Neuronal stem cell (in vitro differentiated cells): ENCODE data around the gene BIRC5.

Experiments used
- DNase-seq: peaks from one replicate; pipeline ENCODE4 v3.0.0-alpha.2; 2013; ENCODE audit warnings: low spot score
- H2AFZ ChIP-seq: one replicate; pipeline ENCODE4 v1.6.1; 2013; ENCODE audit warnings: mild to moderate bottlenecking, low read length, inconsistent platforms
- H2AK5ac ChIP-seq: 2 replicates; pipeline ENCODE4 v1.6.1; 2013; ENCODE audit warnings: low read depth, mild to moderate bottlenecking, inconsistent platforms, low read length, moderate library complexity, mixed read lengths
- H2BK120ac ChIP-seq: 2 replicates; pipeline ENCODE4 v1.6.1; 2013; ENCODE audit warnings: low read depth, mild to moderate bottlenecking, inconsistent platforms, low read length, moderate library complexity, mixed read lengths
- H2BK12ac ChIP-seq: one replicate; pipeline ENCODE4 v1.6.1; 2013; ENCODE audit warnings: low read length, inconsistent platforms
- H2BK15ac ChIP-seq: 2 replicates; pipeline ENCODE4 v1.6.1; 2013; ENCODE audit warnings: mild to moderate bottlenecking, low read length, inconsistent platforms, mixed read lengths
- H2BK5ac ChIP-seq: one replicate; pipeline ENCODE4 v1.6.1; 2013; ENCODE audit warnings: inconsistent platforms, mild to moderate bottlenecking, low read length, moderate library complexity
- H3K14ac ChIP-seq: one replicate; pipeline ENCODE4 v1.6.1; 2013; ENCODE audit warnings: low read length, inconsistent platforms
- H3K18ac ChIP-seq: 2 replicates; pipeline ENCODE4 v1.6.1; 2013; ENCODE audit warnings: low read length, inconsistent platforms
- H3K23ac ChIP-seq: 2 replicates; pipeline ENCODE4 v1.6.1; 2013; ENCODE audit warnings: low read depth, mild to moderate bottlenecking, mixed read lengths, low read length, inconsistent platforms; ENCODE audit not compliant: poor library complexity
- H3K27ac ChIP-seq: replicated peaks from 3 replicates; pipeline ENCODE4 v1.5.1; 2013; ENCODE audit warnings: low read length, inconsistent platforms
- H3K27me3 ChIP-seq, 3 experiments: 2 replicates each; pipeline ENCODE4 v1.6.1; 2013; ENCODE audit warnings: low read length in 3 of 3, mild to moderate bottlenecking in 2 of 3, inconsistent platforms in 1 of 3, low read depth in 1 of 3, mixed read lengths in 1 of 3, moderate library complexity in 1 of 3; ENCODE audit not compliant: control insufficient read depth in 3 of 3, insufficient read depth in 3 of 3
- H3K36me3 ChIP-seq, 2 donors: replicated peaks in 1 of 2; 2 replicates each; pipeline ENCODE4 v1.6.1; 2013; ENCODE audit warnings: low read length in 2 of 2; ENCODE audit not compliant: control insufficient read depth in 2 of 2, insufficient read depth in 2 of 2
- H3K4ac ChIP-seq: 2 replicates; pipeline ENCODE4 v1.6.1; 2013; ENCODE audit warnings: inconsistent platforms, mild to moderate bottlenecking, low read length, moderate library complexity
- H3K4me1 ChIP-seq, 2 donors: 1 replicate in 1 of 2; 2 replicates in 1 of 2; pipeline ENCODE4 v1.6.1; 2013; ENCODE audit warnings: low read length in 2 of 2, low read depth in 1 of 2; ENCODE audit not compliant: control insufficient read depth in 2 of 2, insufficient read depth in 1 of 2
- H3K4me2 ChIP-seq: one replicate; pipeline ENCODE4 v1.6.1; 2013; ENCODE audit warnings: mild to moderate bottlenecking, low read length, inconsistent platforms; ENCODE audit not compliant: insufficient read depth, poor library complexity, severe bottlenecking
- H3K4me3 ChIP-seq, 2 donors: 2 replicates each; pipeline ENCODE4 v1.5.1; 2013; ENCODE audit warnings: low read length in 2 of 2, mild to moderate bottlenecking in 2 of 2, inconsistent platforms in 1 of 2, moderate library complexity in 1 of 2
- H3K79me1 ChIP-seq: one replicate; pipeline ENCODE4 v1.6.1; 2013; ENCODE audit warnings: low read depth, mild to moderate bottlenecking, inconsistent platforms, low read length, moderate library complexity
- H3K9ac ChIP-seq: one replicate; pipeline ENCODE4 v1.6.1; 2013; ENCODE audit warnings: mild to moderate bottlenecking, low read depth, low read length, inconsistent platforms; ENCODE audit not compliant: poor library complexity
- H3K9me3 ChIP-seq, 2 donors: replicated peaks in 1 of 2; 2 replicates each; pipeline versions ENCODE3 to v1.6.1; 2013; ENCODE audit warnings: low read length in 2 of 2, mild to moderate bottlenecking in 2 of 2, inconsistent platforms in 1 of 2, low read depth in 1 of 2, mixed read lengths in 1 of 2, moderate library complexity in 1 of 2; ENCODE audit not compliant: control insufficient read depth in 2 of 2, insufficient read depth in 1 of 2
- H4K8ac ChIP-seq: one replicate; pipeline ENCODE4 v1.6.1; 2013; ENCODE audit warnings: low read depth, mild to moderate bottlenecking, inconsistent platforms, low read length, moderate library complexity
- H4K91ac ChIP-seq: one replicate; pipeline ENCODE4 v1.6.1; 2013; ENCODE audit warnings: low read length, low read depth, mild to moderate bottlenecking, inconsistent platforms; ENCODE audit not compliant: poor library complexity
- WGBS, 2 donors: extraction: QIAGEN DNeasy Blood & Tissue Kit; methylation state at CpG; one replicate each; pipeline ENCODE4 v1.1.7; 2013; ENCODE audit warnings: missing lambda C conversion rate in 2 of 2, mixed read lengths in 1 of 2; ENCODE audit not compliant: insufficient read length in 2 of 2, insufficient replicate concordance in 1 of 2; ENCODE audit errors: extremely low coverage in 2 of 2; 5-methylcytosine and 5-hydroxymethylcytosine counted together

Gene BIRC5

DNA sequence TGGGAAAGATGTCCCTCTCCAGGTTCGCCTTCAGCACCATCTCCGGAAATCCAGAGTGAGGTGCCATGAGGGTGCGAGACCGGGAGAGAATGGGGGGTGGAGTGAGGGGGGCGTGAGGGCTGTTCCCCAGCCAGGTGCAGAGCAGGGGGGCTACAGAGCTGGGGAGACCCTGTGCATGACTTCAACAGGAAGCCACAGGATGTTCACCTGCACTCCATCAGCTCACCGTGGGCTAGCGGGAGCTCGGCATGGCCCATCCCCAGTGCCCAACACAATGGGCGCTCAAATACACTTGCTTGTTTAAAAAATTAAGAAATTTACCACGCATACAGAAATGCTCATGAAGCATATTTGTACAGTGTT, 45.1 kb downstream of the BIRC5 start:
- no peak overlapping the region for H3K18ac ChIP-seq

DNA sequence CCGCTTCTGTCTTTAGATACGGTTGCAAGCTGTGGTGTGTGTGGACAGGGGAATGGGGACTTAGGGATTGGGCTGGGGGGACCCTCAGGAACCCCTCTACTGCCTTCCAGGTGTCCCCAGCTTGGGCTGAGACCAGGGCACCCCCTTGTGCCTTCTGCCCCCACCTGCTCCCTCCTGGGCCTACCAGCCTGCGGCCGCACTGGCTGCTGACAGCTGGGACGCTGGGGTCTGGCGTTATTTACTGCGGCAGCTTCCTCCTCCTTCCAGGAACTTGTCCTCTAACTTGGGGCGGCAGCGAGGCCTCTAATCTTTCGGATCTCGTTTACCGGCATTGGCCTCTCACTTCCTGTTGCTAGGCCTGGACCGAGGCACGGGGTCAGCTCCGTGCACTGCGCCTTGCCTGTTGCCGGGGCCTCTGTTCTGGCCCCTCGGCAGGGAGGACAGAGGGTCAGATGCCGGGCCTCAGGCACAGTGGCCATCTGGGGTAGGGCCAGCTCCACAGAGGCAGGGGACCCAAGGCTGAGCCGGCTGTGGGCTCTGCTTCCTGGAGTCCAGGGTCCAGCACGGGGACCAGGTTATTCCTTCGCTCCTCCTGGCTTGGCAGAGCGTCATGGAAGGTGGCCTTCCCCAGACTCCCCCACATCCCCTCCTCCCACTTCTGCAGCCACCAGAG, 49.1 kb downstream of the BIRC5 start:
- H3K9me3 ChIP-seq: no peaks in the 10 kb centered on the region
- peak overlapping the region; percentile 12 for H2BK12ac ChIP-seq
- H3K4ac ChIP-seq: no peak overlapping the region
- no peak overlapping the region for H4K91ac ChIP-seq
- H3K79me1 ChIP-seq: peaks cover 2% of the 10 kb centered on the region
- no peak overlapping the region for H3K9ac ChIP-seq
- H3K36me3 ChIP-seq: peaks cover 0 to 8% of the 10 kb centered on the region in 2 donors
- H3K27me3 ChIP-seq: no peaks in the 10 kb centered on the region
- H3K14ac ChIP-seq: no peak overlapping the region
- H4K8ac ChIP-seq: no peak overlapping the region
- H2AFZ ChIP-seq: peak overlapping the region; percentile 54
- H2AK5ac ChIP-seq: peak overlapping the region; percentile 24
- peak overlapping the region; percentile 15 for H2BK5ac ChIP-seq
- no peak overlapping the region for H3K4me3 ChIP-seq
- H3K18ac ChIP-seq: peak overlapping the region; percentile 7
- H2BK120ac ChIP-seq: no peak overlapping the region
- H3K4me2 ChIP-seq: no peak overlapping the region
- peak overlapping the region; percentile 81 for H3K23ac ChIP-seq
- DNase-seq: no peak
- peaks cover 12 to 45% of the 10 kb centered on the region in 2 donors for H3K4me1 ChIP-seq
- WGBS, 2 donors: no CpG with 5 or more reads among the region's 23 CpGs
- H2BK15ac ChIP-seq: no peak overlapping the region
- no peak overlapping the region for H3K27ac ChIP-seq

More for the DNA sequence above, 45.1 kb downstream of the BIRC5 start:
- Histone ChIP-seq H2BK15ac (peak overlapping the region; percentile 67), H3K14ac (no peak overlapping the region), H4K91ac (no peak overlapping the region), H3K9me3 (no peaks in the 10 kb centered on the region), H3K4ac (no peak overlapping the region), H3K23ac (no peak overlapping the region), H2BK12ac (peak overlapping the region; percentile 30), H2AK5ac (peak overlapping the region; percentile 97), H2AFZ (no peak overlapping the region), H2BK120ac (no peak overlapping the region), H3K27ac (no peak overlapping the region), H2BK5ac (peak overlapping the region; percentile 24), H3K27me3 (no peaks in the 10 kb centered on the region), H3K4me2 (no peak overlapping the region), H3K36me3 (no peaks in the 10 kb centered on the region), H3K4me1 (peaks cover 28 to 47% of the 10 kb centered on the region in 2 donors), H3K9ac (no peak overlapping the region), H4K8ac (no peak overlapping the region), H3K79me1 (peaks cover 3% of the 10 kb centered on the region), H3K4me3 (no peak overlapping the region)
- no CpG with 5 or more reads among the region's 10 CpGs for WGBS, 2 donors
- DNase-seq: no peak

DNA sequence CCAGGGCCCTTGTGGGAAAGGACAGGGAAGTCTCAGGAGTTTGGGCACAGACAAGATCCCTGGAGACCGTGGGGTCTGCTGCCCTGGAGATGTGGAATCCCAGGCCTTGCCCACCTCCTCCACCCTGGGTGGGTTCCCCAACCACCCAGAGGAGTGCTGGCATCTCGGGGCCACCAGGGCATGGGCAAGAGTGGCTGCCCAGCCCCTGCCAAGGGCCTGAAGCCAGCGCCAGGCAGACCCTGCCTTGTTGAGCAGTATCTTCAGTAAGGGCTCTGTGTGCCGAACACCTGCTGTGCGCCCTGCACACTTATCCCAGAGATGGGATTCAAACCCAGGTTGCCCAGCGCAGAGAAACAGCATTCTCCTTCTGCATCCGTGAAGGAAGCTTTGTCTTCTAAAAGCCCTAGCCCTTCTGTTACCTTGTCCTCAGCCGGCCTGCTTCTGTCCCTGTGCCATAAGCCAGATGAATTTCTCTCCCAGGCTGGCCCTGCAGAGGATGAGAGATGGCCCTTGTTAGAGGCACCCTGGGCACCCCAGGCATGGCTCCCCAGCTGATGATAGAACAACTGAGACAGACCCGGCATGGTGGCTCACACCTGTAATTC, 49.8 kb downstream of the BIRC5 start:
- no peak overlapping the region for H4K8ac ChIP-seq
- H3K14ac ChIP-seq: peak overlapping the region; percentile 59
- H3K23ac ChIP-seq: peak overlapping the region; percentile 81
- H2BK5ac ChIP-seq: peak overlapping the region; percentile 15
- no peak overlapping the region for H2BK120ac ChIP-seq
- H4K91ac ChIP-seq: no peak overlapping the region
- peaks cover 0 to 8% of the 10 kb centered on the region in 2 donors for H3K36me3 ChIP-seq
- H3K9ac ChIP-seq: no peak overlapping the region
- no peaks in the 10 kb centered on the region for H3K27me3 ChIP-seq
- no peak overlapping the region for H2BK15ac ChIP-seq
- no peak overlapping the region for H3K27ac ChIP-seq
- no peak overlapping the region for H2AFZ ChIP-seq
- H2AK5ac ChIP-seq: peak overlapping the region; percentile 24
- no peaks in the 10 kb centered on the region for H3K9me3 ChIP-seq
- no CpG with 5 or more reads among the region's 9 CpGs for WGBS, 2 donors
- H3K18ac ChIP-seq: peak overlapping the region; percentile 33
- H3K4me3 ChIP-seq: no peak overlapping the region
- H2BK12ac ChIP-seq: peak overlapping the region; percentile 58
- H3K4ac ChIP-seq: peak overlapping the region; percentile 2
- peaks cover 16 to 47% of the 10 kb centered on the region in 2 donors for H3K4me1 ChIP-seq
- no peak for DNase-seq
- H3K4me2 ChIP-seq: no peak overlapping the region
- peaks cover 2% of the 10 kb centered on the region for H3K79me1 ChIP-seq

DNA sequence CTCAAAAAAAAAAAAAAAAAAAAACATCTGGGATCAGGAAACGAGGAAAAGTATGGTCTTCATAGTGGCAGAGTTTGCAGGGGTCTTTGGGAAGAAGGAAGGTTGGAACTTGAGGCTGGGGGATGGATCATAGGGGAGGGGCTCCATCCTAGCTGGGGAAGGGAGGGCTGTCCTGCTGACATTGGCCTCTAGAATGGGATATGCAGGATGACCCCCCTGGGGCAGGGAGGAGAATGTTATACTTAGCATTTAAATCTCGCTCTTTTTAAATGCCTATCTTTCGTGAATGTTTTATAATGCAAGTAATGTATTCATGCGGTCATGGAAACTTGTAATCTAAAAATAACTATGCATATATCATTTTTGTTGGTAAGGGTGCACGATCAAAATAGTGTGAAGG, 50.5 kb downstream of the BIRC5 start:
- Histone ChIP-seq H2AFZ (no peak overlapping the region), H3K9ac (no peak overlapping the region)
- WGBS, 2 donors: no CpG with 5 or more reads among the region's 5 CpGs

More for the DNA sequence above, 50.5 kb downstream of the BIRC5 start:
- no peak overlapping the region for H4K91ac ChIP-seq
- H3K14ac ChIP-seq: no peak overlapping the region
- no peak overlapping the region for H2AK5ac ChIP-seq
- H3K36me3 ChIP-seq: peaks cover 0 to 8% of the 10 kb centered on the region in 2 donors
- DNase-seq: no peak
- H3K4me3 ChIP-seq: no peak overlapping the region
- no peak overlapping the region for H3K4ac ChIP-seq
- H2BK15ac ChIP-seq: no peak overlapping the region
- no peak overlapping the region for H3K23ac ChIP-seq
- H3K4me2 ChIP-seq: no peak overlapping the region
- peaks cover 22 to 49% of the 10 kb centered on the region in 2 donors for H3K4me1 ChIP-seq
- H3K9me3 ChIP-seq: no peaks in the 10 kb centered on the region
- H3K27me3 ChIP-seq: no peaks in the 10 kb centered on the region
- H3K18ac ChIP-seq: no peak overlapping the region
- no peak overlapping the region for H2BK120ac ChIP-seq
- no peak overlapping the region for H2BK5ac ChIP-seq
- H4K8ac ChIP-seq: no peak overlapping the region
- H2BK12ac ChIP-seq: no peak overlapping the region
- H3K79me1 ChIP-seq: peaks cover 2% of the 10 kb centered on the region
- H3K27ac ChIP-seq: no peak overlapping the region
